ENCODE measurements around the gene GRK6.

The GRK6 gene

GRCh38 chr5:177490311-177490991 is 64.0 kb downstream of the GRK6 start:
- DNase-seq, result no peak

GRCh38 chr5:177490992-177491391 is 64.5 kb downstream of the GRK6 start:
- DNase-seq, result no peak

- DNase-seq, result no peak
Measured at GRCh38 chr5:177491429-177491945, 65.0 kb downstream of the GRK6 start.

GRCh38 chr5:177491983-177492746 is 65.7 kb downstream of the GRK6 start:
- no peak for DNase-seq
